HFFc6 (cell line): ENCODE data around the gene HIBCH. TPM values are rescaled to one million over a fixed set of nuclear protein-coding genes. Genes with fewer than 3 reads are reported as not detected.

Experiments
- DNase-seq: peaks from one replicate; pipeline ENCODE4 v3.0.0-alpha.2; 2018
- H3K27ac Mint-ChIP-seq: 2 replicates; pipeline ENCODE4 v1.8.0; 2020; ENCODE audit warnings: mild to moderate bottlenecking, mixed read lengths
- H3K27me3 Mint-ChIP-seq: 2 replicates; pipeline ENCODE4 v1.8.0; 2021; ENCODE audit warnings: mild to moderate bottlenecking, moderate library complexity, mixed read lengths; ENCODE audit not compliant: insufficient read depth
- H3K36me3 Mint-ChIP-seq: 2 replicates; pipeline ENCODE4 v1.8.0; 2021; ENCODE audit warnings: low read depth, mixed read lengths
- H3K4me1 Mint-ChIP-seq: 2 replicates; pipeline ENCODE4 v1.8.0; 2020; ENCODE audit warnings: low read depth, mixed read lengths
- H3K4me3 Mint-ChIP-seq: 2 replicates; pipeline ENCODE4 v1.8.0; 2020; ENCODE audit warnings: mild to moderate bottlenecking, moderate library complexity, mixed read lengths
- H3K9me3 Mint-ChIP-seq: 2 replicates; pipeline ENCODE4 v1.8.0; 2020; ENCODE audit warnings: mild to moderate bottlenecking, mixed read lengths
- long read RNA-seq: library from polyadenylated mRNA; unstranded; transcript quantifications from one replicate; pipeline ENCODE4 v2.0.0, GENCODE V29; 2019
- total RNA-seq, 6 experiments: library from RNA; stranded (reverse); fragmentation: NEBNext Ultra II Directional; extraction: Animal tissue kit (Norgen Biotek cat#: 25700); gene quantifications; 2 replicates in 1 of 6; 3 replicates in 5 of 6; pipeline ENCODE4 v1.2.3, GENCODE V29; 2021
- TF ChIP-seq, protein P1 (sequence below): fragments of 200-600 bp; sonication (generic); IDR thresholded peaks from 2 replicates; pipeline ENCODE4 v1.5.0; 2021; ENCODE audit warnings: antibody characterized with exemption, mild to moderate bottlenecking

HIBCH gene
- total RNA-seq, result 10 to 100 TPM; 14.6 to 20.5 (median 17.2) TPM
- long read RNA-seq, transcript HIBCH-202 (13 exons, 2,463 nt), result minor isoform, 12 of 60 reads
- long read RNA-seq, transcript HIBCH-201 (14 exons, 1,939 nt), result major isoform, 36 of 60 reads
- long read RNA-seq, partial matches to known transcripts, result 6 of 60 reads
- long read RNA-seq, other reads (novel, unspliced or antisense), result 6 of 60 reads

- Mint-ChIP-seq H3K4me1 (peaks cover 52% of the 10 kb centered on the region), H3K27ac (peak within 1 kb of the TSS; percentile 90), H3K4me3 (peak within 1 kb of the TSS; percentile 96), H3K27me3 (no peaks in the 10 kb centered on the region; the same call in none of the 2 replicates), H3K9me3 (no peaks in the 10 kb centered on the region), H3K36me3 (peaks cover 7% of the 10 kb centered on the region; the same call in 1 of the 2 replicates)
- TF ChIP-seq, protein P1, sequence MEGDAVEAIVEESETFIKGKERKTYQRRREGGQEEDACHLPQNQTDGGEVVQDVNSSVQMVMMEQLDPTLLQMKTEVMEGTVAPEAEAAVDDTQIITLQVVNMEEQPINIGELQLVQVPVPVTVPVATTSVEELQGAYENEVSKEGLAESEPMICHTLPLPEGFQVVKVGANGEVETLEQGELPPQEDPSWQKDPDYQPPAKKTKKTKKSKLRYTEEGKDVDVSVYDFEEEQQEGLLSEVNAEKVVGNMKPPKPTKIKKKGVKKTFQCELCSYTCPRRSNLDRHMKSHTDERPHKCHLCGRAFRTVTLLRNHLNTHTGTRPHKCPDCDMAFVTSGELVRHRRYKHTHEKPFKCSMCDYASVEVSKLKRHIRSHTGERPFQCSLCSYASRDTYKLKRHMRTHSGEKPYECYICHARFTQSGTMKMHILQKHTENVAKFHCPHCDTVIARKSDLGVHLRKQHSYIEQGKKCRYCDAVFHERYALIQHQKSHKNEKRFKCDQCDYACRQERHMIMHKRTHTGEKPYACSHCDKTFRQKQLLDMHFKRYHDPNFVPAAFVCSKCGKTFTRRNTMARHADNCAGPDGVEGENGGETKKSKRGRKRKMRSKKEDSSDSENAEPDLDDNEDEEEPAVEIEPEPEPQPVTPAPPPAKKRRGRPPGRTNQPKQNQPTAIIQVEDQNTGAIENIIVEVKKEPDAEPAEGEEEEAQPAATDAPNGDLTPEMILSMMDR, result peak; percentile 86
- DNase-seq, result peak; percentile 99
These were observed at the start of gene HIBCH for GRCh38 chr2:190319555-190320498. Gene HIBCH, minus strand, starts transcription at chr2:190319826. Its CDS starts 76 bp downstream, at chr2:190319750.

DNA sequence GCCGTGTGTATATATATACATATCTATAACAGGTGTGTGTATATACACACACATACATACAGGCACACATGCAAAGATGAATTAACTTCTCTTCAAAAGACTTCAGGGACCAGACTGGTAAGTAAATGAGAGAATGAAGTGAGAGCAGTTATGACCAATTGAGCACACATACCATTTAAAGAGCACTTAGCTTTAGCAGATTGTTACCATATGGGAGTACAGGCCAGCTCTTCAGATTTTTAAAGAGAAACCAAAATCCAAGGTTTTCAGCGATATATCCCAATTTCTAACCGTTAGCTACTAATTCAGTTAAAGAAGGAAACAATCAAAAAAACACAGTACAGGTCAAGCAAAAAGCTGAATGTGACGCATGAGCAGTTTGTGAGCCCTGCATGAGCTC lies 47.5 kb upstream of the HIBCH start:
- Mint-ChIP-seq H3K27ac (no peak overlapping the region), H3K4me1 (peaks cover 2% of the 10 kb centered on the region; the same call in 1 of the 2 replicates), H3K36me3 (peaks cover 5% of the 10 kb centered on the region; the same call in 1 of the 2 replicates), H3K9me3 (no peaks in the 10 kb centered on the region), H3K27me3 (no peaks in the 10 kb centered on the region), H3K4me3 (no peak overlapping the region)
- TF ChIP-seq, protein P1, result no peak
- no peak for DNase-seq

- no peak overlapping the region for H3K27ac Mint-ChIP-seq
- no peak for DNase-seq
- no peak overlapping the region for H3K4me3 Mint-ChIP-seq
- no peaks in the 10 kb centered on the region for H3K9me3 Mint-ChIP-seq
- H3K27me3 Mint-ChIP-seq, result no peaks in the 10 kb centered on the region
- H3K4me1 Mint-ChIP-seq, result no peaks in the 10 kb centered on the region
- TF ChIP-seq, protein P1, result no peak
- peaks cover 5% of the 10 kb centered on the region; the same call in 1 of the 2 replicates for H3K36me3 Mint-ChIP-seq
These were observed 46.7 kb upstream of the HIBCH start for GRCh38 chr2:190366248-190366753.

- Mint-ChIP-seq H3K36me3 (peaks cover 5% of the 10 kb centered on the region; the same call in 1 of the 2 replicates), H3K9me3 (no peaks in the 10 kb centered on the region), H3K27me3 (no peaks in the 10 kb centered on the region), H3K27ac (no peak overlapping the region), H3K4me3 (no peak overlapping the region), H3K4me1 (no peaks in the 10 kb centered on the region)
- TF ChIP-seq, protein P1, result no peak
- DNase-seq, result no peak
These were observed 46.0 kb upstream of the HIBCH start for GRCh38 chr2:190365499-190366204.

GRCh38 chr2:190362894-190363293 lies 43.3 kb upstream of the HIBCH start:
- Mint-ChIP-seq H3K27ac (no peak overlapping the region), H3K36me3 (no peaks in the 10 kb centered on the region), H3K4me1 (peaks cover 17% of the 10 kb centered on the region)

More at GRCh38 chr2:190362894-190363293, 43.3 kb upstream of the HIBCH start:
- Mint-ChIP-seq H3K27me3 (no peaks in the 10 kb centered on the region), H3K4me3 (no peak overlapping the region), H3K9me3 (no peaks in the 10 kb centered on the region)
- DNase-seq, result no peak
- TF ChIP-seq, protein P1, result no peak
